CD14-positive monocyte (primary cell): ENCODE data around the gene YWHAE. TPM values are rescaled to one million over a fixed set of nuclear protein-coding genes. Genes with fewer than 3 reads are reported as not detected.
"Not testable (repeated sequence)": the region's sequence is repeated elsewhere in the genome, so short reads cannot be mapped to it uniquely, and the experiment has no call there.

Experiments used
- DNase-seq, 3 donors: peaks; one replicate each; pipeline ENCODE4 v3.0.0-alpha.2; 2011 to 2022
- H2AFZ ChIP-seq: 2 replicates; pipeline ENCODE4 v1.6.0; 2012; ENCODE audit warnings: mild to moderate bottlenecking, low read depth, low read length, inconsistent platforms; ENCODE audit not compliant: insufficient read depth, poor library complexity, severe bottlenecking
- H3K27ac ChIP-seq, 2 donors: 1 replicate in 1 of 2; 2 replicates in 1 of 2; pipeline ENCODE4 v1.5.1; 2012 to 2013; ENCODE audit warnings: low read length in 2 of 2, control low read depth in 1 of 2, inconsistent platforms in 1 of 2, low read depth in 1 of 2, mild to moderate bottlenecking in 1 of 2
- H3K27me3 ChIP-seq, 2 donors: one replicate each; pipeline versions ENCODE4 v1.6.0 to v1.6.1; 2011 to 2013; ENCODE audit warnings: low read length in 2 of 2; ENCODE audit not compliant: control insufficient read depth in 2 of 2, insufficient read depth in 2 of 2
- H3K36me3 ChIP-seq, 2 donors: replicated peaks in 1 of 2; 1 replicate in 1 of 2; 2 replicates in 1 of 2; pipeline versions ENCODE4 v1.5.1 to v1.6.1; 2012 to 2013; ENCODE audit warnings: low read length in 2 of 2, control low read depth in 1 of 2, inconsistent platforms in 1 of 2, mild to moderate bottlenecking in 1 of 2; ENCODE audit not compliant: insufficient read depth in 2 of 2, control insufficient read depth in 1 of 2
- H3K4me1 ChIP-seq, 2 donors: 1 replicate in 1 of 2; 2 replicates in 1 of 2; pipeline versions ENCODE4 v1.5.1 to v1.6.1; 2012 to 2013; ENCODE audit warnings: low read length in 2 of 2, control low read depth in 1 of 2, inconsistent platforms in 1 of 2, mild to moderate bottlenecking in 1 of 2, moderate library complexity in 1 of 2; ENCODE audit not compliant: insufficient read depth in 2 of 2, control insufficient read depth in 1 of 2
- H3K4me2 ChIP-seq: replicated peaks from 2 replicates; pipeline ENCODE3; 2012; ENCODE audit warnings: low read length, moderate library complexity, mild to moderate bottlenecking; ENCODE audit not compliant: poor library complexity, severe bottlenecking; ENCODE audit errors: extremely low read depth
- H3K4me3 ChIP-seq, 3 experiments: fragments of 200-600 bp in 1 of 3; sonication (generic) in 1 of 3; replicated peaks in 1 of 3; 1 replicate in 2 of 3; 2 replicates in 1 of 3; pipeline ENCODE4 v1.5.1; 2011 to 2013; ENCODE audit warnings: low read length in 3 of 3, mild to moderate bottlenecking in 3 of 3, control low read depth in 2 of 3, low read depth in 2 of 3, inconsistent platforms in 1 of 3, moderate library complexity in 1 of 3
- H3K79me2 ChIP-seq: 2 replicates; pipeline ENCODE4 v1.6.0; 2012; ENCODE audit warnings: mild to moderate bottlenecking, control low read depth, inconsistent platforms, low read length, moderate library complexity; ENCODE audit not compliant: insufficient read depth
- H3K9ac ChIP-seq: 2 replicates; pipeline ENCODE4 v1.6.0; 2017; ENCODE audit warnings: low read length, mild to moderate bottlenecking; ENCODE audit not compliant: insufficient read depth, poor library complexity, severe bottlenecking
- H3K9me3 ChIP-seq, 2 donors: replicated peaks in 1 of 2; 1 replicate in 1 of 2; 2 replicates in 1 of 2; pipeline versions ENCODE4 v1.5.1 to v1.6.1; 2012 to 2013; ENCODE audit warnings: low read length in 2 of 2, control low read depth in 1 of 2; ENCODE audit not compliant: control insufficient read depth in 1 of 2, insufficient read depth in 1 of 2
- H4K20me1 ChIP-seq: 2 replicates; pipeline ENCODE4 v1.6.0; 2012; ENCODE audit warnings: mild to moderate bottlenecking, low read length, control low read depth, moderate library complexity; ENCODE audit not compliant: insufficient read depth
- H3K27ac Mint-ChIP-seq, 7 donors: one replicate each; pipeline ENCODE4 v1.8.0; 2020; ENCODE audit warnings: mild to moderate bottlenecking in 7 of 7, mixed read lengths in 7 of 7, moderate library complexity in 6 of 7, inconsistent platforms in 2 of 7
- H3K27me3 Mint-ChIP-seq, 3 donors: one replicate each; pipeline ENCODE4 v1.8.0; 2021 to 2022; ENCODE audit warnings: low read depth in 3 of 3, mild to moderate bottlenecking in 3 of 3, mixed read lengths in 3 of 3, moderate library complexity in 3 of 3, inconsistent platforms in 1 of 3
- H3K36me3 Mint-ChIP-seq, 2 donors: one replicate each; pipeline ENCODE4 v1.8.0; 2020; ENCODE audit warnings: mixed read lengths in 2 of 2, inconsistent platforms in 1 of 2, mild to moderate bottlenecking in 1 of 2
- H3K4me1 Mint-ChIP-seq: one replicate; pipeline ENCODE4 v1.8.0; 2020; ENCODE audit warnings: mild to moderate bottlenecking, mixed read lengths
- H3K4me3 Mint-ChIP-seq, 2 donors: one replicate each; pipeline ENCODE4 v1.8.0; 2020; ENCODE audit warnings: mild to moderate bottlenecking in 2 of 2, mixed read lengths in 2 of 2, moderate library complexity in 1 of 2
- H3K9me3 Mint-ChIP-seq, 7 donors: one replicate each; pipeline ENCODE4 v1.8.0; 2020 to 2022; ENCODE audit warnings: mixed read lengths in 7 of 7, mild to moderate bottlenecking in 6 of 7, moderate library complexity in 6 of 7, inconsistent platforms in 2 of 7
- CTCF ChIP-seq: fragments of 200-600 bp; IDR thresholded peaks from one replicate; pipeline ENCODE4 v1.8.0; 2022; ENCODE audit warnings: antibody characterized with exemption, mild to moderate bottlenecking
- WGBS: methylation state at CpG from one replicate; pipeline ENCODE4 v1.1.5; 2013; ENCODE audit warnings: missing lambda C conversion rate; ENCODE audit not compliant: insufficient coverage; 5-methylcytosine and 5-hydroxymethylcytosine counted together
- intact Hi-C, 2 donors: fragments of 100-400 bp; cut with micrococcal nuclease; formaldehyde crosslinking; loops; one replicate each; pipeline versions ENCODE4 v1.15.0 to v1.15.1; 2023
- polyA plus RNA-seq, 3 donors: library from polyadenylated mRNA; depleted of rRNA in 1 of 3; unstranded in 2 of 3; stranded (reverse) in 1 of 3; fragments of 300-500 nt in 2 of 3; fragments of >200 nt in 1 of 3; fragmentation: Illumina TruSeq in 2 of 3; gene quantifications; 1 replicate in 2 of 3; 2 replicates in 1 of 3; pipeline ENCODE4 v1.2.3, GENCODE V29; 2012 to 2021

Gene YWHAE
- polyA plus RNA-seq, 3 donors, result 165 to 185 (median 168) TPM

- no peaks in the 10 kb centered on the region for H3K27me3 ChIP-seq
- peaks cover 32 to 59% of the 10 kb centered on the region in 2 donors for H3K36me3 ChIP-seq
- no peak for DNase-seq
- H3K27ac Mint-ChIP-seq, result peak overlapping the region in 2 of 7 donors; percentile 30 to 69
- WGBS, result no CpG with 5 or more reads among the region's 12 CpGs
- no peak overlapping the region for H3K27ac ChIP-seq
- intact Hi-C loops, result loop anchor here (5.0 to 10.0 kb wide), 4 partner anchors 36 to 284 kb away; partner anchors contain the start of genes CRK (in 1 of the 2), RILP (in 1 of the 2) and SCARF1 (in 1 of the 2)
- H3K4me2 ChIP-seq, result no peak overlapping the region
- peaks cover 0 to 2% (median 0%) of the 10 kb centered on the region in 3 donors for H3K27me3 Mint-ChIP-seq
- peaks cover 96% of the 10 kb centered on the region for H4K20me1 ChIP-seq
- H3K4me1 ChIP-seq, result peaks cover 47 to 53% of the 10 kb centered on the region in 2 donors
- no peak overlapping the region for H3K4me3 ChIP-seq
- H2AFZ ChIP-seq, result no peak overlapping the region
- TF ChIP-seq CTCF, result no peak
- H3K9ac ChIP-seq, result no peak overlapping the region
- H3K9me3 Mint-ChIP-seq, result no peaks in the 10 kb centered on the region
- H3K4me3 Mint-ChIP-seq, result no peak overlapping the region
- H3K36me3 Mint-ChIP-seq, result peaks cover 36 to 55% of the 10 kb centered on the region in 2 donors
- H3K9me3 ChIP-seq, result no peaks in the 10 kb centered on the region
- H3K79me2 ChIP-seq, result peaks cover 78% of the 10 kb centered on the region
- H3K4me1 Mint-ChIP-seq, result peaks cover 51% of the 10 kb centered on the region
These were observed 39.0 kb downstream of the YWHAE start for GRCh38 chr17:1360975-1361374.

DNA sequence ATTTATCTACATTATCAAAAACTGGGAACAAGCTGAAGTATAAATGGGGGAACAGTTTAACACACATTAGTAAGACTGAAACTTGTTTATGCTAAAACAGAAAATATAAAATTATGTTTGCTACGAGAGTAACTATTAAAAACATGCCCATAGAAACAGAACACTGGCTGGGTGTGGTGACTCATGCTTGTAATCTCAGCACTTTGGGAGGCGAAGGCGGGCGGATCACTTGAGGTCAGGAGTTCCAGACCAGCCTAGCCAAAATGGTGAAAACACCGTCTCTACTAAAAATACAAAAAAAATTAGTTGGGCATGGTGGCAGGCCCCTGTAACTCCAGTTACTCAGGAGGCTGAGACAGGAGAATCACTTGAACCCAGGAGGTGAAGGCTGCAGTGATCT lies 39.7 kb downstream of the YWHAE start:
- intact Hi-C loops, result loop anchor here (5.0 to 10.0 kb wide), 4 partner anchors 37 to 284 kb away; partner anchors contain the start of genes CRK (in 1 of the 2), RILP (in 1 of the 2) and SCARF1 (in 1 of the 2)
- H3K9me3 ChIP-seq, H3K27me3 Mint-ChIP-seq, H3K27ac ChIP-seq, H3K4me3 ChIP-seq, H3K4me2 ChIP-seq, H3K9ac ChIP-seq, H3K9me3 Mint-ChIP-seq, H2AFZ ChIP-seq, H3K27me3 ChIP-seq, H3K4me3 Mint-ChIP-seq, DNase-seq: not testable (repeated sequence)
- Histone ChIP-seq H3K79me2 (peaks cover 76% of the 10 kb centered on the region), H3K4me1 (peaks cover 42 to 48% of the 10 kb centered on the region in 2 donors), H3K36me3 (peaks cover 36 to 65% of the 10 kb centered on the region in 2 donors), H4K20me1 (peaks cover 96% of the 10 kb centered on the region)
- Mint-ChIP-seq H3K27ac (peak overlapping the region in 3 of 7 donors; percentile 30 to 70 (median 42)), H3K36me3 (peaks cover 41 to 62% of the 10 kb centered on the region in 2 donors), H3K4me1 (peaks cover 46% of the 10 kb centered on the region)
- no CpG with 5 or more reads among the region's 5 CpGs for WGBS
